Hepatocyte (in vitro differentiated cells): Measurements from ENCODE around the gene GNG7. TPM values are rescaled to one million over a fixed set of nuclear protein-coding genes. Genes with fewer than 3 reads are reported as not detected.
"Not testable (repeated sequence)": the region's sequence is repeated elsewhere in the genome, so short reads cannot be mapped to it uniquely, and the experiment has no call there.

Source experiments
- DNase-seq: peaks from one replicate; pipeline ENCODE4 v3.0.0-alpha.2; 2016; ENCODE audit warnings: low spot score
- H2AFZ ChIP-seq: fragments of 200-600 bp; sonication (generic); 2 replicates; pipeline ENCODE4 v1.6.0; 2016; ENCODE audit warnings: antibody characterized with exemption, mild to moderate bottlenecking
- H3K27ac ChIP-seq: fragments of 200-600 bp; sonication (generic); 2 replicates; pipeline ENCODE4 v1.5.1; 2016; ENCODE audit warnings: mild to moderate bottlenecking
- H3K27me3 ChIP-seq: fragments of 200-600 bp; sonication (generic); 2 replicates; pipeline ENCODE4 v1.6.1; 2016
- H3K36me3 ChIP-seq: fragments of 200-600 bp; sonication (generic); replicated peaks from 2 replicates; pipeline ENCODE4 v1.5.1; 2016; ENCODE audit warnings: low read depth; ENCODE audit not compliant: insufficient read depth
- H3K4me1 ChIP-seq: fragments of 200-600 bp; sonication (generic); 2 replicates; pipeline ENCODE4 v1.5.1; 2016; ENCODE audit warnings: mild to moderate bottlenecking, moderate library complexity; ENCODE audit not compliant: insufficient read depth
- H3K4me2 ChIP-seq: fragments of 200-600 bp; sonication (generic); 2 replicates; pipeline ENCODE4 v1.6.0; 2016
- H3K4me3 ChIP-seq: fragments of 200-600 bp; sonication (generic); 2 replicates; pipeline ENCODE4 v1.5.1; 2016; ENCODE audit warnings: mild to moderate bottlenecking
- H3K79me2 ChIP-seq: fragments of 200-600 bp; sonication (generic); 2 replicates; pipeline ENCODE4 v1.6.0; 2017; ENCODE audit warnings: mild to moderate bottlenecking
- H3K9me2 ChIP-seq: fragments of 200-600 bp; sonication (generic); replicated peaks from 2 replicates; pipeline ENCODE4 v1.6.0; 2017; ENCODE audit warnings: mild to moderate bottlenecking; ENCODE audit not compliant: insufficient read depth
- H3K9me3 ChIP-seq: fragments of 200-600 bp; sonication (generic); 2 replicates; pipeline ENCODE4 v1.5.1; 2016; ENCODE audit warnings: low read depth, mild to moderate bottlenecking
- H4K20me1 ChIP-seq: fragments of 200-600 bp; sonication (generic); 2 replicates; pipeline ENCODE4 v1.6.0; 2016; ENCODE audit warnings: mild to moderate bottlenecking; ENCODE audit not compliant: insufficient read depth, poor library complexity, severe bottlenecking
- CTCF ChIP-seq: fragments of 200-600 bp; sonication (generic); IDR thresholded peaks from 2 replicates; pipeline ENCODE4 v1.5.1; 2016; ENCODE audit warnings: antibody characterized with exemption, mild to moderate bottlenecking; ENCODE audit not compliant: poor library complexity
- EZH2 ChIP-seq: fragments of 200-600 bp; sonication (generic); IDR thresholded peaks from 2 replicates; pipeline ENCODE4 v1.6.1; 2016; ENCODE audit warnings: antibody characterized with exemption, mild to moderate bottlenecking, borderline replicate concordance
- EZH2phosphoT487 ChIP-seq: fragments of 200-600 bp; sonication (generic); IDR thresholded peaks from one replicate; pipeline ENCODE4 v1.6.1; 2018; ENCODE audit warnings: antibody characterized with exemption, mild to moderate bottlenecking, low read depth, moderate library complexity; ENCODE audit not compliant: unreplicated experiment, severe bottlenecking
- WGBS: methylation state at CpG from one replicate; pipeline ENCODE4 v1.1.6; 2016; ENCODE audit warnings: low lambda C conversion rate; ENCODE audit errors: missing lambda C conversion rate; 5-methylcytosine and 5-hydroxymethylcytosine counted together
- polyA plus RNA-seq: library from polyadenylated mRNA; unstranded; fragments of >200 nt; fragmentation: Nextera tagmentation; extraction: Ambion mirVana; gene quantifications from 2 replicates; pipeline ENCODE4 v1.2.1, GENCODE V29; 2016
- total RNA-seq: library from RNA; depleted of rRNA; stranded (reverse); fragments of >200 nt; gene quantifications from 2 replicates; pipeline ENCODE4 v1.2.3, GENCODE V29; 2014

The GNG7 gene
- total and polyA plus RNA-seq, 2 experiments from 2014 or later, result 1.2 to 1.9 TPM

GRCh38 chr19:2715470-2716274, 13.2 kb upstream of the GNG7 start:
- Histone ChIP-seq H3K4me3 (no peak overlapping the region), H3K36me3 (no peaks in the 10 kb centered on the region), H3K4me2 (no peak overlapping the region), H3K4me1 (peaks cover 4% of the 10 kb centered on the region), H3K27me3 (peaks cover 11% of the 10 kb centered on the region), H4K20me1 (no peaks in the 10 kb centered on the region), H3K79me2 (no peaks in the 10 kb centered on the region), H3K9me2 (no peaks in the 10 kb centered on the region), H2AFZ (no peak overlapping the region), H3K27ac (no peak overlapping the region), H3K9me3 (no peaks in the 10 kb centered on the region)
- 92% methylated on average over 12 of the region's 12 CpGs for WGBS
- TF ChIP-seq EZH2phosphoT487 (no peak), EZH2 (no peak), CTCF (no peak)
- DNase-seq, result no peak

- H3K27me3 ChIP-seq, result peaks cover 3% of the 10 kb centered on the region
- no peak for DNase-seq
- WGBS, result 85% methylated on average over 13 of the region's 16 CpGs
- H3K36me3 ChIP-seq, result no peaks in the 10 kb centered on the region
- no peaks in the 10 kb centered on the region for H3K9me3 ChIP-seq
- H3K9me2 ChIP-seq, result no peaks in the 10 kb centered on the region
- no peaks in the 10 kb centered on the region for H3K79me2 ChIP-seq
- no peaks in the 10 kb centered on the region for H4K20me1 ChIP-seq
- no peak overlapping the region for H3K4me2 ChIP-seq
- no peak overlapping the region for H2AFZ ChIP-seq
- H3K4me1 ChIP-seq, result no peaks in the 10 kb centered on the region
- no peak overlapping the region for H3K4me3 ChIP-seq
- no peak overlapping the region for H3K27ac ChIP-seq
- TF ChIP-seq CTCF (no peak), EZH2 (no peak), EZH2phosphoT487 (no peak)
These were observed 12.2 kb upstream of the GNG7 start for GRCh38 chr19:2714531-2715269.

DNA sequence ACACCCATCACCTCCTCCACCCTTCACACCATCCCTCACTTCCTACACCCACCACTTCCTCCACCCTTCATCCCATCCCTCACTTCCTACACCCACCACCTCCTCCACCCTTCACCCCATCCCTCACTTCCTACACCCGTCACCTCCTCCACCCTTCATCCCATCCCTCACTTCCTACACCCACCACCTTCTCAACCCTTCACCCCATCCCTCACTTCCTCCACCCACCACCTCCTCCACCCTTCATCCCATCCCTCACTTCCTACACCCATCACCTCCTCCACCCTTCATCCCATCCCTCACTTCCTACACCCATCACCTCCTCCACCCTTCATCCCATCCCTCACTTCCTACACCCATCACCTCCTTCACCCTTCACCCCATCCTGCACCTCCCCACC, 11.6 kb upstream of the GNG7 start:
- not testable (repeated sequence) for H3K36me3 ChIP-seq, H2AFZ ChIP-seq, H3K9me2 ChIP-seq, H3K79me2 ChIP-seq, H4K20me1 ChIP-seq, DNase-seq, H3K4me1 ChIP-seq, H3K27ac ChIP-seq, H3K4me3 ChIP-seq, H3K9me3 ChIP-seq, H3K4me2 ChIP-seq, H3K27me3 ChIP-seq
- no CpG with 5 or more reads among the region's 1 CpG for WGBS

DNA sequence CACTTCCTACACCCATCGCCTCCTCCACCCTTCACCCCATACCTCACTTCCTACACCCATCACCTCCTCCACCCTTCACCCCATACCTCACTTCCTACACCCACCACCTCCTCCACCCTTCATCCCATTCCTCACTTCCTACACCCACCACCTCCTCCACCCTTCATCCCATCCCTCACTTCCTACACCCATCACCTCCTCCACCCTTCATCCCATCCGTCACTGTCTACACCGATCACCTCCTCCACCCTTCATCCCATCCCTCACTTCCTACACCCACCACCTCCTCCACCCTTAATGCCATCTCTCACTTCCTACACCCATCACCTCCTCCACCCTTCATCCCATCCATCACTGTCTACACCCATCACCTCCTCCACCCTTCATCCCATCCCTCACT, 10.7 kb upstream of the GNG7 start:
- not testable (repeated sequence) for H3K36me3 ChIP-seq, H3K9me2 ChIP-seq, DNase-seq, H3K4me2 ChIP-seq, H4K20me1 ChIP-seq, H3K27ac ChIP-seq, H3K9me3 ChIP-seq, H3K27me3 ChIP-seq, H2AFZ ChIP-seq, H3K4me3 ChIP-seq, H3K79me2 ChIP-seq, H3K4me1 ChIP-seq
- no CpG with 5 or more reads among the region's 3 CpGs for WGBS
